Erythroblast (primary cell): ENCODE results near the gene PDLIM3.

ENCODE experiments used
- GATA1 ChIP-seq: IDR thresholded peaks from 2 replicates; pipeline ENCODE4 v1.6.1; 2011; ENCODE audit warnings: low read depth, mild to moderate bottlenecking, control low read depth, low read length, moderate library complexity
- POLR2A ChIP-seq: IDR thresholded peaks from 2 replicates; pipeline ENCODE4 v1.6.1; 2011; ENCODE audit warnings: mild to moderate bottlenecking, low read length

DNA sequence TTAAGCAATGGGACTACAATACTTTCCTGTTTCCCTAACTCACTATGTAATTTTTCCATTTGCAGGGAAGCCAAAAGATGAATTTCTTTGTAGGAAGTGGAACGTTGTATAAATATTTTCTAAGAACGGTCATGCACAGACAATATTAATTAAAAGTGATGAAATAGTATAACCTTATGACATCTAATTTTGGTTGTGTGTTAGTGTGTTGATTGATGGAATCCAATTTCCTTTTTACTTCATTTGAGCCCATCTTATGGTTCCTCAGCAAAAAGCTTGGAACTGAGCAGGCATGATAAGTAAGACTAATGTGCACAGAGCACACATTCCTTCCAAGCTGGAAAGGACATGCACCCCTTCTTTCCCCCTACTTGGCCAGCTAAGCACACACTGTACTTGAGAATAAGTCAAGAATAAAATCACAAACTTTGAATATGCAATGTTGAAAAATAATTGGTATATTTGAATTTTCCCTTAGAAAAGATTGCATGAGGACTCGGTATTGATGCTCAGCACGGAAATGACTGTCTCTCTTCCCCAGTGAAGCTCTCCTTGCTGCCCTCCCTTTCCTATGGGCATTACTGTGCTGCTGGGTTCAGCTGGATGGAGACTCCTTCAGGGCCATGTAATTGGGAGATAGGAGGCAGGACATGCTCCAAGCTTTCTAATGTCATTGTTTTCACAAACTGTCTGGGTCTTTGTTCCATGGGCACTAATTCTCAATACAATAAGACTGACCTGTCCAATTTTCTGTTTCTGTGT, 19.2 kb upstream of the PDLIM3 start:
- TF ChIP-seq POLR2A: no peak
- TF ChIP-seq GATA1: no peak
